Coronary artery (tissue), 2 donors: ENCODE results near the gene TSC1.

ENCODE experiments used
- DNase-seq: peaks from one replicate; pipeline ENCODE4 v3.0.0-alpha.2; 2017; ENCODE audit warnings: low spot score
- H3K27ac ChIP-seq, 2 donors: fragments of 200-600 bp; sonication (generic); one replicate each; pipeline ENCODE4 v1.5.1; 2016 to 2019
- H3K4me3 ChIP-seq: fragments of 200-600 bp; sonication (generic); 2 replicates; pipeline ENCODE4 v1.5.1; 2016; ENCODE audit warnings: mild to moderate bottlenecking, moderate library complexity
- CTCF ChIP-seq: fragments of 200-600 bp; sonication (generic); IDR thresholded peaks from one replicate; pipeline ENCODE4 v1.5.1; 2019; ENCODE audit warnings: antibody characterized with exemption

The TSC1 gene

GRCh38 chr9:132910376-132910775 lies 34.0 kb downstream of the TSC1 start:
- DNase-seq, result no peak
- TF ChIP-seq CTCF, result no peak
- Histone ChIP-seq H3K4me3 (no peak overlapping the region), H3K27ac (no peak overlapping the region)

- Histone ChIP-seq H3K4me3 (no peak overlapping the region), H3K27ac (no peak overlapping the region)
- no peak for TF ChIP-seq CTCF
- DNase-seq, result no peak
These were observed 35.1 kb downstream of the TSC1 start for GRCh38 chr9:132909311-132909710.

GRCh38 chr9:132908635-132909034 lies 35.8 kb downstream of the TSC1 start:
- Histone ChIP-seq H3K27ac (no peak overlapping the region), H3K4me3 (no peak overlapping the region)
- TF ChIP-seq CTCF, result no peak
- no peak for DNase-seq

- no peak for TF ChIP-seq CTCF
- no peak for DNase-seq
- H3K27ac ChIP-seq, result no peak overlapping the region
- H3K4me3 ChIP-seq, result no peak overlapping the region
These were observed 38.7 kb downstream of the TSC1 start for GRCh38 chr9:132905726-132906125.

GRCh38 chr9:132903574-132904492 lies 40.6 kb downstream of the TSC1 start:
- TF ChIP-seq CTCF, result no peak
- Histone ChIP-seq H3K4me3 (no peak overlapping the region), H3K27ac (no peak overlapping the region)
- no peak for DNase-seq

- DNase-seq, result no peak
- TF ChIP-seq CTCF, result peak; percentile 93
- Histone ChIP-seq H3K4me3 (no peak overlapping the region), H3K27ac (no peak overlapping the region)
These were observed 42.3 kb downstream of the TSC1 start for GRCh38 chr9:132901858-132902831.
